Measurements from ENCODE around the gene ZNF69. TPM values are rescaled to one million over a fixed set of nuclear protein-coding genes. Genes with fewer than 3 reads are reported as not detected.
"Not testable (repeated sequence)": the region's sequence is repeated elsewhere in the genome, so short reads cannot be mapped to it uniquely, and the experiment has no call there.

The ZNF69 gene
- polyA plus RNA-seq, 1 donor from 2014 or later: 14.4 TPM

GRCh38 chr19:11949201-11949600 is 61.6 kb downstream of the ZNF69 start:
- H3F3A ChIP-seq (ENCODE audit: insufficient read depth, low read length, poor library complexity, severe bottlenecking): no peaks in the 10 kb centered on the region
- TF ChIP-seq SMC3 (conservative IDR thresholded peaks at IDR 0.05; ENCODE audit: poor library complexity): no peak
- no peak for TF ChIP-seq TAF1 (IDR thresholded peaks at IDR 0.05; ENCODE audit: low read depth)
- TF ChIP-seq REST (IDR thresholded peaks at IDR 0.05; ENCODE audit: borderline replicate concordance): no peak
- TF ChIP-seq POLR2AphosphoS5 (IDR thresholded peaks at IDR 0.05): no peak
- TF ChIP-seq EZH2 (IDR thresholded peaks at IDR 0.05; ENCODE audit: borderline replicate concordance, insufficient read depth, low read length, poor library complexity, severe bottlenecking): no peak
- no peak for TF ChIP-seq CTCF (IDR thresholded peaks at IDR 0.05; ENCODE audit: poor library complexity, severe bottlenecking)
- no peak for TF ChIP-seq MXI1 (conservative IDR thresholded peaks at IDR 0.05; ENCODE audit: poor library complexity, severe bottlenecking)
- TF ChIP-seq RAD21 (conservative IDR thresholded peaks at IDR 0.05): no peak
- TF ChIP-seq EP300 (conservative IDR thresholded peaks at IDR 0.05; ENCODE audit: poor library complexity, severe bottlenecking): no peak
- H3K9me2 ChIP-seq (ENCODE audit: insufficient read depth, low read length): no peaks in the 10 kb centered on the region
- no peaks in the 10 kb centered on the region for H4K20me1 ChIP-seq (ENCODE audit: insufficient read depth)
- no peak overlapping the region for H3K4me2 ChIP-seq (ENCODE audit: low read length)
- H3K79me2 ChIP-seq (replicated peaks; ENCODE audit: insufficient read depth, low read length): no peaks in the 10 kb centered on the region
- H3K27ac ChIP-seq (ENCODE audit: low read length): no peak overlapping the region
- no peaks in the 10 kb centered on the region for H3K27me3 ChIP-seq (ENCODE audit: insufficient read depth, low read depth, low read length)
- H3K9ac ChIP-seq (ENCODE audit: low read length): no peak overlapping the region
- peaks cover 29% of the 10 kb centered on the region for H3K36me3 ChIP-seq (ENCODE audit: insufficient read depth, low read length)
- H2AFZ ChIP-seq (ENCODE audit: low read depth, low read length): no peak overlapping the region
- H3K4me3 ChIP-seq (ENCODE audit: low read length): no peak overlapping the region
- peaks cover 45% of the 10 kb centered on the region for H3K9me3 ChIP-seq (ENCODE audit: low read length)

GRCh38 chr19:11949614-11950080 is 62.1 kb downstream of the ZNF69 start:
- not testable (repeated sequence) for H4K20me1 ChIP-seq (ENCODE audit: insufficient read depth); H3K27me3 ChIP-seq (ENCODE audit: insufficient read depth, low read depth, low read length); H3K9ac ChIP-seq (ENCODE audit: low read length); H3F3A ChIP-seq (ENCODE audit: insufficient read depth, low read length, poor library complexity, severe bottlenecking); H3K9me2 ChIP-seq (ENCODE audit: insufficient read depth, low read length); H3K4me3 ChIP-seq (ENCODE audit: low read length); H2AFZ ChIP-seq (ENCODE audit: low read depth, low read length); H3K79me2 ChIP-seq (replicated peaks; ENCODE audit: insufficient read depth, low read length); H3K4me2 ChIP-seq (ENCODE audit: low read length); H3K27ac ChIP-seq (ENCODE audit: low read length)
- H3K36me3 ChIP-seq (ENCODE audit: insufficient read depth, low read length): peaks cover 29% of the 10 kb centered on the region
- H3K9me3 ChIP-seq (ENCODE audit: low read length): peaks cover 45% of the 10 kb centered on the region

- no peak overlapping the region for H3K4me3 ChIP-seq (ENCODE audit: low read length)
- no peaks in the 10 kb centered on the region for H4K20me1 ChIP-seq (ENCODE audit: insufficient read depth)
- H3K79me2 ChIP-seq (replicated peaks; ENCODE audit: insufficient read depth, low read length): no peaks in the 10 kb centered on the region
- H3K9me3 ChIP-seq (ENCODE audit: low read length): peaks cover 39% of the 10 kb centered on the region
- no peak overlapping the region for H3K27ac ChIP-seq (ENCODE audit: low read length)
- no peak overlapping the region for H2AFZ ChIP-seq (ENCODE audit: low read depth, low read length)
- no peaks in the 10 kb centered on the region for H3K9me2 ChIP-seq (ENCODE audit: insufficient read depth, low read length)
- no peak for TF ChIP-seq TAF1 (IDR thresholded peaks at IDR 0.05; ENCODE audit: low read depth)
- no peak for TF ChIP-seq REST (IDR thresholded peaks at IDR 0.05; ENCODE audit: borderline replicate concordance)
- TF ChIP-seq MXI1 (conservative IDR thresholded peaks at IDR 0.05; ENCODE audit: poor library complexity, severe bottlenecking): no peak
- no peak for TF ChIP-seq EZH2 (IDR thresholded peaks at IDR 0.05; ENCODE audit: borderline replicate concordance, insufficient read depth, low read length, poor library complexity, severe bottlenecking)
- TF ChIP-seq POLR2AphosphoS5 (IDR thresholded peaks at IDR 0.05): no peak
- no peak for TF ChIP-seq EP300 (conservative IDR thresholded peaks at IDR 0.05; ENCODE audit: poor library complexity, severe bottlenecking)
- TF ChIP-seq CTCF (IDR thresholded peaks at IDR 0.05; ENCODE audit: poor library complexity, severe bottlenecking): no peak
- TF ChIP-seq RAD21 (conservative IDR thresholded peaks at IDR 0.05): no peak
- no peak for TF ChIP-seq SMC3 (conservative IDR thresholded peaks at IDR 0.05; ENCODE audit: poor library complexity)
- no peaks in the 10 kb centered on the region for H3K27me3 ChIP-seq (ENCODE audit: insufficient read depth, low read depth, low read length)
- H3K36me3 ChIP-seq (ENCODE audit: insufficient read depth, low read length): peaks cover 29% of the 10 kb centered on the region
- no peak overlapping the region for H3K4me2 ChIP-seq (ENCODE audit: low read length)
- H3K9ac ChIP-seq (ENCODE audit: low read length): no peak overlapping the region
- no peaks in the 10 kb centered on the region for H3F3A ChIP-seq (ENCODE audit: insufficient read depth, low read length, poor library complexity, severe bottlenecking)
Measured at GRCh38 chr19:11950312-11950711, 62.7 kb downstream of the ZNF69 start.

Data from neural cell (in vitro differentiated cells).